ENCODE results near the gene KCNJ6.

GRCh38 chr21:37927711-37928110 is 11.5 kb upstream of the KCNJ6 start:
- no peak for TF ChIP-seq CTCF (IDR thresholded peaks at IDR 0.05; ENCODE audit: insufficient read depth, low read depth, low read length)
- TF ChIP-seq EZH2 (IDR thresholded peaks at IDR 0.05; ENCODE audit: insufficient read depth, low read length): no peak

Data from astrocyte (in vitro differentiated cells and primary cell).